Heart right ventricle (tissue), 16 donors: ENCODE results near the gene RCAN1. TPM values are rescaled to one million over a fixed set of nuclear protein-coding genes. Genes with fewer than 3 reads are reported as not detected.
A peak's percentile ranks its signal among the peaks of the same experiment; 100 is the strongest.

Source experiments
- ATAC-seq, 8 donors: fragments of 200-7000 bp; cut with Tn5 transposase; one replicate each; pipeline ENCODE4 v1.9.1; 2020; ENCODE audit warnings: mild to moderate bottlenecking in 8 of 8, moderate library complexity in 8 of 8, moderate number of reproducible peaks in 1 of 8
- DNase-seq, 2 donors: peaks; one replicate each; pipeline ENCODE4 v3.0.0-alpha.2; 2020
- H3K27ac ChIP-seq, 10 donors: fragments of 200-600 bp; sonication (generic) in 2 of 10; one replicate each; pipeline versions ENCODE4 v1.5.0 to v1.8.0; 2020 to 2022; ENCODE audit warnings: mild to moderate bottlenecking in 3 of 10
- H3K27me3 ChIP-seq, 7 donors: fragments of 200-600 bp; one replicate each; pipeline ENCODE4 v1.8.0; 2021 to 2022; ENCODE audit warnings: mild to moderate bottlenecking in 2 of 7
- H3K36me3 ChIP-seq, 9 donors: fragments of 200-600 bp; sonication (generic) in 1 of 9; one replicate each; pipeline versions ENCODE4 v1.5.0 to v1.8.0; 2020 to 2022; ENCODE audit warnings: mild to moderate bottlenecking in 2 of 9
- H3K4me1 ChIP-seq, 9 donors: fragments of 200-600 bp; sonication (generic) in 1 of 9; one replicate each; pipeline versions ENCODE4 v1.5.0 to v1.8.0; 2020 to 2022; ENCODE audit warnings: mild to moderate bottlenecking in 4 of 9
- H3K4me3 ChIP-seq, 10 donors: fragments of 200-600 bp; sonication (generic) in 2 of 10; one replicate each; pipeline versions ENCODE4 v1.5.0 to v1.8.0; 2020 to 2022; ENCODE audit warnings: mild to moderate bottlenecking in 7 of 10, moderate library complexity in 2 of 10
- H3K9me3 ChIP-seq, 11 donors: fragments of 200-600 bp in 10 of 11; sonication (generic) in 2 of 11; one replicate each; pipeline versions ENCODE4 v1.5.0 to v1.8.0; 2013 to 2022; ENCODE audit warnings: mild to moderate bottlenecking in 2 of 11, control low read depth in 1 of 11, moderate library complexity in 1 of 11
- WGBS, 2 donors: extraction: QIAGEN DNeasy Blood & Tissue Kit; methylation state at CpG; one replicate each; pipeline ENCODE4 v1.1.7; 2013; ENCODE audit warnings: inconsistent platforms in 1 of 2; 5-methylcytosine and 5-hydroxymethylcytosine counted together
- intact Hi-C, 10 donors: fragments of 100-400 bp; cut with DNase I; formaldehyde crosslinking; loops; one replicate each; pipeline versions ENCODE4 v1.11.1 to v1.14.2; 2022
- polyA plus RNA-seq, 2 donors: library from polyadenylated mRNA; stranded (reverse); fragments of 200-250 nt; gene quantifications; one replicate each; pipeline ENCODE4 v1.2.3, GENCODE V29; 2013
- total RNA-seq, 10 donors: library from RNA; stranded (reverse); fragmentation: NEBNext Ultra II Directional in 3 of 10; extraction: Animal tissue kit (Norgen Biotek cat#: 25700) in 3 of 10; gene quantifications; one replicate each; pipeline versions ENCODE4 v1.2.1 to v1.2.4, GENCODE V29; 2021 to 2023
- TF ChIP-seq, protein P1 (sequence below), 9 donors: fragments of 200-600 bp; sonication (generic) in 2 of 9; IDR thresholded peaks; one replicate each; pipeline versions ENCODE4 v1.5.0 to v1.8.0; 2021 to 2022; ENCODE audit warnings: antibody characterized with exemption in 9 of 9, mild to moderate bottlenecking in 5 of 9, moderate library complexity in 1 of 9
- donor health status: Arrhythmogenic right ventricular cardiomyopathy.
- donor health status: ischemic (EF 13 %, LVEDD 7.1; RV severe dilation, severe dysfunction).
- donor health status: healthy with polysubstance abuse.
- donor health status: DM: no; HTN: yes; CAD: no.
- donor health status: DM: no; HTN: no; CAD: no.
- donor health status: ischemic (EF 25% LVEDD 6.9; RV normal size, moderate dysfunction).
- donor health status: ischemic (EF 25% LVEDD 5.7; RV mildly dilated, moderate dysfunction).
- donor health status: healthy.
- donor health status: DM: yes; HTN: yes; CAD: no.
- donor health status: Ischemic cardiomyopathy.
- donor health status: ischemic (EF 35%, LVEDD 5.7; RV mildly dilated, moderate dysfunction).
- donor health status: nonischemic (EF 11% LVEDD 7.7; RV severe dilation, severe dysfunction).
- donor health status: DM: yes; HTN: yes; CAD: no.
- donor health status: PGD.
- donor health status: ischemic (EF 29% LVEDD 5.4; RV normal size, mild dysfunction).
- donor health status: nonischemic (EF 23%, LVEDD 6.1; RV moderate dilation, normal function).

Gene RCAN1
- total and polyA plus RNA-seq, 12 donors, result 24.1 to 389 (median 60.1) TPM

GRCh38 chr21:34644825-34645224, 29.9 kb upstream of the RCAN1 start:
- DNase-seq (peak in 1 of 2 donors; percentile 20), ATAC-seq (peak in 3 of 8 donors; percentile 62 to 85 (median 70))
- Histone ChIP-seq H3K9me3 (no peaks in the 10 kb centered on the region), H3K36me3 (no peaks in the 10 kb centered on the region), H3K27ac (no peak overlapping the region), H3K4me1 (peaks cover 0 to 14% (median 0%) of the 10 kb centered on the region in 9 donors), H3K4me3 (no peak overlapping the region), H3K27me3 (peaks cover 0 to 8% (median 0%) of the 10 kb centered on the region in 7 donors)
- intact Hi-C loops, result no loop called here
- TF ChIP-seq, protein P1, sequence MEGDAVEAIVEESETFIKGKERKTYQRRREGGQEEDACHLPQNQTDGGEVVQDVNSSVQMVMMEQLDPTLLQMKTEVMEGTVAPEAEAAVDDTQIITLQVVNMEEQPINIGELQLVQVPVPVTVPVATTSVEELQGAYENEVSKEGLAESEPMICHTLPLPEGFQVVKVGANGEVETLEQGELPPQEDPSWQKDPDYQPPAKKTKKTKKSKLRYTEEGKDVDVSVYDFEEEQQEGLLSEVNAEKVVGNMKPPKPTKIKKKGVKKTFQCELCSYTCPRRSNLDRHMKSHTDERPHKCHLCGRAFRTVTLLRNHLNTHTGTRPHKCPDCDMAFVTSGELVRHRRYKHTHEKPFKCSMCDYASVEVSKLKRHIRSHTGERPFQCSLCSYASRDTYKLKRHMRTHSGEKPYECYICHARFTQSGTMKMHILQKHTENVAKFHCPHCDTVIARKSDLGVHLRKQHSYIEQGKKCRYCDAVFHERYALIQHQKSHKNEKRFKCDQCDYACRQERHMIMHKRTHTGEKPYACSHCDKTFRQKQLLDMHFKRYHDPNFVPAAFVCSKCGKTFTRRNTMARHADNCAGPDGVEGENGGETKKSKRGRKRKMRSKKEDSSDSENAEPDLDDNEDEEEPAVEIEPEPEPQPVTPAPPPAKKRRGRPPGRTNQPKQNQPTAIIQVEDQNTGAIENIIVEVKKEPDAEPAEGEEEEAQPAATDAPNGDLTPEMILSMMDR (IDR thresholded peaks at IDR 0.05), result no peak
- 45 to 61% methylated on average over 4 of the region's 4 CpGs for WGBS, 2 donors

GRCh38 chr21:34642211-34643075, 27.5 kb upstream of the RCAN1 start:
- Histone ChIP-seq H3K4me3 (no peak overlapping the region), H3K27ac (no peak overlapping the region), H3K36me3 (no peaks in the 10 kb centered on the region), H3K9me3 (no peaks in the 10 kb centered on the region), H3K4me1 (peaks cover 0 to 15% (median 0%) of the 10 kb centered on the region in 9 donors), H3K27me3 (peaks cover 0 to 3% (median 0%) of the 10 kb centered on the region in 7 donors)
- intact Hi-C loops, result no loop called here
- TF ChIP-seq, protein P1 (IDR thresholded peaks at IDR 0.05), result no peak
- DNase-seq, result no peak
- WGBS, 2 donors, result 73 to 76% methylated on average over 7 of the region's 7 CpGs
- no peak for ATAC-seq

GRCh38 chr21:34640858-34641257, 25.9 kb upstream of the RCAN1 start:
- Histone ChIP-seq H3K36me3 (no peaks in the 10 kb centered on the region), H3K4me1 (peaks cover 0 to 15% (median 0%) of the 10 kb centered on the region in 9 donors), H3K27ac (peak overlapping the region in 1 of 10 donors; percentile 16), H3K27me3 (peaks cover 0 to 3% (median 0%) of the 10 kb centered on the region in 7 donors), H3K9me3 (no peaks in the 10 kb centered on the region), H3K4me3 (no peak overlapping the region)
- intact Hi-C loops, result no loop called here
- TF ChIP-seq, protein P1 (IDR thresholded peaks at IDR 0.05), result no peak
- ATAC-seq (no peak), DNase-seq (no peak)
- 59 to 71% methylated on average over 4 of the region's 4 CpGs for WGBS, 2 donors

DNA sequence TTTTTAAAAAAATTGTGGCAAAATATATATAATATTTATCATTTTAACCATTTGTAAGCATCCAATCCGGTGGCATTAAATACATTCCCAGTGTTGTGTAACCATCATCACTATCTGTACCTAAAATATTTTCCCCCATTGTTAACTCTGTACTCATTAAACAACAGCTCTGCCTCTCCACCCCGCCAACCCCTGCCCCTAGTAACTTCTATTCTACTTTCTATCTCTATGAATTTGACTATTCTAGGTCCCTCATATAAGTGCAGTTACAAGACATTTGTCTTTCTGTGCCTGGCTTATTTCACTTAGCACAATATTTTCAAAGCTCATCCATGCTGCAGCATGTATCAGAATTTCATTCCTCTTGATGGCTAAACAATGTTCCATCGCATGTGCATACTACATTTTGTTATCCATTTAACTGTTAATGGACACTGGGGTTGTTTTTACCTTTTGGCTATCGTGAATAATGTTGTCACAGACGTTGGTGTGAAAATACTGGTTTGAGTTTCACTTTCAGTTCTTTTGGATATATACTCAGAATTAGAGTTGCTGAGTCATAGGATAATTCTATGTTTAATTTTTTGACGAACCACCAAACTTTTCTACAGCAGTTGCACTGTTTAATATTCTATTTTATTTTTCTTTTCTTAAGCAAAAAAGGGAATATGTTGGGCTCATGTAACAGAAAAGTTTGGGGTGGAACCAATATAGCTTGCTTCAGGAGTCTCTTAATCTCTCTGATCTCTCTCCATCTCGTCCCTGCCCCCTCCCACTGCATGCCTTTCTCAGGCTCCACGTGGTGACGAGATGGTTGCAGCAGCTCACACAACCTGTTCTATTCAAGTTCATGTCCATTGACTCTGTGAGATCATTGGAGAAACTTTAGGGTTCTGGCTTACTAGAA, 25.2 kb upstream of the RCAN1 start:
- Histone ChIP-seq H3K4me1 (peaks cover 0 to 15% (median 0%) of the 10 kb centered on the region in 9 donors), H3K4me3 (no peak overlapping the region), H3K27ac (peak overlapping the region in 1 of 10 donors; percentile 16), H3K9me3 (no peaks in the 10 kb centered on the region), H3K36me3 (no peaks in the 10 kb centered on the region), H3K27me3 (peaks cover 0 to 6% (median 3%) of the 10 kb centered on the region in 7 donors)
- TF ChIP-seq, protein P1 (IDR thresholded peaks at IDR 0.05), result no peak
- WGBS, 2 donors, result 56 to 61% methylated on average over 9 of the region's 9 CpGs
- intact Hi-C loops, result no loop called here
- DNase-seq (no peak), ATAC-seq (no peak)
